Epithelial cell of proximal tubule (primary cell): ENCODE measurements around the gene KCNJ4. TPM values are rescaled to one million over a fixed set of nuclear protein-coding genes. Genes with fewer than 3 reads are reported as not detected.

Source experiments
- DNase-seq: peaks from one replicate; pipeline ENCODE4 v3.0.0-alpha.2; 2011; ENCODE audit warnings: low read depth
- H3K4me3 ChIP-seq: 2 replicates; pipeline ENCODE4 v1.5.1; 2011; ENCODE audit warnings: low read depth, mild to moderate bottlenecking, low read length
- CTCF ChIP-seq: conservative IDR thresholded peaks from 2 replicates; pipeline ENCODE4 v1.5.1; 2012; ENCODE audit warnings: low read depth, mild to moderate bottlenecking, low read length
- total RNA-seq: library from RNA; depleted of rRNA; stranded (reverse); fragments of >200 nt; gene quantifications from 2 replicates; pipeline ENCODE4 v1.2.3, GENCODE V29; 2015

Gene KCNJ4
- total RNA-seq, 1 donor from 2014 or later = not detected

- DNase-seq = no peak
- H3K4me3 ChIP-seq = no peak overlapping the region
- TF ChIP-seq CTCF = no peak
Observed at GRCh38 chr22:38452373-38453065, 2.5 kb downstream of the KCNJ4 start.

GRCh38 chr22:38451864-38452263, 3.1 kb downstream of the KCNJ4 start:
- TF ChIP-seq CTCF = no peak
- DNase-seq = no peak
- H3K4me3 ChIP-seq = no peak overlapping the region

GRCh38 chr22:38451404-38451803, 3.6 kb downstream of the KCNJ4 start:
- TF ChIP-seq CTCF = no peak
- DNase-seq = no peak

GRCh38 chr22:38450234-38450797, 4.7 kb downstream of the KCNJ4 start:
- no peak overlapping the region for H3K4me3 ChIP-seq
- TF ChIP-seq CTCF = no peak

More at GRCh38 chr22:38451404-38451803, 3.6 kb downstream of the KCNJ4 start:
- no peak overlapping the region for H3K4me3 ChIP-seq

GRCh38 chr22:38449776-38450175, 5.2 kb downstream of the KCNJ4 start:
- no peak for TF ChIP-seq CTCF
- no peak for DNase-seq

More at GRCh38 chr22:38450234-38450797, 4.7 kb downstream of the KCNJ4 start:
- DNase-seq = no peak

GRCh38 chr22:38448945-38449745, 5.9 kb downstream of the KCNJ4 start:
- DNase-seq = no peak
- TF ChIP-seq CTCF = no peak
- no peak overlapping the region for H3K4me3 ChIP-seq

More at GRCh38 chr22:38449776-38450175, 5.2 kb downstream of the KCNJ4 start:
- H3K4me3 ChIP-seq = no peak overlapping the region
